ENCODE data around the gene NUP42. TPM values are rescaled to one million over a fixed set of nuclear protein-coding genes. Genes with fewer than 3 reads are reported as not detected.
"Not testable (repeated sequence)": the region's sequence is repeated elsewhere in the genome, so short reads cannot be mapped to it uniquely, and the experiment has no call there.

The NUP42 gene
- total RNA-seq, 1 donor from 2014 or later, result 16.3 TPM

- FAIRE-seq, result no peak
- DNase-seq (ENCODE audit: low read depth), result no peak
These were observed 34.2 kb downstream of the NUP42 start for GRCh38 chr7:23216021-23216420.

GRCh38 chr7:23218196-23218595 is 36.3 kb downstream of the NUP42 start:
- Histone ChIP-seq H3K4me3 (ENCODE audit: low read depth, low read length) (no peak overlapping the region), H3K36me3 (ENCODE audit: control insufficient read depth, insufficient read depth, low read length) (no peaks in the 10 kb centered on the region), H3K27me3 (ENCODE audit: control insufficient read depth, insufficient read depth, low read length) (no peaks in the 10 kb centered on the region)
- TF ChIP-seq CTCF (IDR thresholded peaks at IDR 0.05; ENCODE audit: insufficient read depth, low read length, severe bottlenecking), result no peak
- DNase-seq (ENCODE audit: low read depth) (no peak), FAIRE-seq (no peak)

More at GRCh38 chr7:23216021-23216420, 34.2 kb downstream of the NUP42 start:
- Histone ChIP-seq H3K4me3 (ENCODE audit: low read depth, low read length) (no peak overlapping the region), H3K36me3 (ENCODE audit: control insufficient read depth, insufficient read depth, low read length) (no peaks in the 10 kb centered on the region), H3K27me3 (ENCODE audit: control insufficient read depth, insufficient read depth, low read length) (no peaks in the 10 kb centered on the region)
- TF ChIP-seq CTCF (IDR thresholded peaks at IDR 0.05; ENCODE audit: insufficient read depth, low read length, severe bottlenecking), result no peak

GRCh38 chr7:23220690-23221305 is 39.0 kb downstream of the NUP42 start:
- H3K36me3 ChIP-seq (ENCODE audit: control insufficient read depth, insufficient read depth, low read length), result no peaks in the 10 kb centered on the region
- no peak for TF ChIP-seq CTCF (IDR thresholded peaks at IDR 0.05; ENCODE audit: insufficient read depth, low read length, severe bottlenecking)
- H3K27me3 ChIP-seq (ENCODE audit: control insufficient read depth, insufficient read depth, low read length), result no peaks in the 10 kb centered on the region
- FAIRE-seq, result no peak
- no peak overlapping the region for H3K4me3 ChIP-seq (ENCODE audit: low read depth, low read length)
- peak; percentile 42 for DNase-seq (ENCODE audit: low read depth)

GRCh38 chr7:23222439-23223030 is 40.7 kb downstream of the NUP42 start:
- DNase-seq (ENCODE audit: low read depth), result no peak
- TF ChIP-seq CTCF (IDR thresholded peaks at IDR 0.05; ENCODE audit: insufficient read depth, low read length, severe bottlenecking), result no peak
- FAIRE-seq, result no peak
- Histone ChIP-seq H3K36me3 (ENCODE audit: control insufficient read depth, insufficient read depth, low read length) (no peaks in the 10 kb centered on the region), H3K4me3 (ENCODE audit: low read depth, low read length) (no peak overlapping the region), H3K27me3 (ENCODE audit: control insufficient read depth, insufficient read depth, low read length) (no peaks in the 10 kb centered on the region)

- DNase-seq (ENCODE audit: low read depth); FAIRE-seq; H3K36me3 ChIP-seq (ENCODE audit: control insufficient read depth, insufficient read depth, low read length); H3K27me3 ChIP-seq (ENCODE audit: control insufficient read depth, insufficient read depth, low read length); H3K4me3 ChIP-seq (ENCODE audit: low read depth, low read length): not testable (repeated sequence)
These were observed 42.5 kb downstream of the NUP42 start for GRCh38 chr7:23224364-23224763.

- no peak for DNase-seq (ENCODE audit: low read depth)
- TF ChIP-seq CTCF (IDR thresholded peaks at IDR 0.05; ENCODE audit: insufficient read depth, low read length, severe bottlenecking), result no peak
- no peaks in the 10 kb centered on the region for H3K36me3 ChIP-seq (ENCODE audit: control insufficient read depth, insufficient read depth, low read length)
- no peaks in the 10 kb centered on the region for H3K27me3 ChIP-seq (ENCODE audit: control insufficient read depth, insufficient read depth, low read length)
- no peak overlapping the region for H3K4me3 ChIP-seq (ENCODE audit: low read depth, low read length)
- no peak for FAIRE-seq
These were observed 45.1 kb downstream of the NUP42 start for GRCh38 chr7:23226844-23227450.

Measured in bronchial epithelial cell (primary cell).